ENCODE results near the gene NPDC1. TPM values are rescaled to one million over a fixed set of nuclear protein-coding genes. Genes with fewer than 3 reads are reported as not detected.
A peak's percentile ranks its signal among the peaks of the same experiment; 100 is the strongest.

The NPDC1 gene
- total RNA-seq, result 10 to 100 TPM; 19.0 to 61.7 (median 30.5) TPM

GRCh38 chr9:137046088-137046787 lies at the start of gene NPDC1:
NPDC1 (minus strand) TSS chr9:137046177; CDS start chr9:137045989, 188 bp downstream.
- H3K27ac ChIP-seq, result peak within 1 kb of the TSS; percentile 11 to 68
- peak; percentile 21 to 80 (median 74) for ATAC-seq (replicated peaks in 6 of 8)
- H3K4me3 ChIP-seq, result peak within 1 kb of the TSS; percentile 45 to 80 (median 67)
- peaks cover 18 to 23% of the 10 kb centered on the region in 2 donors for H3K4me1 ChIP-seq (replicated peaks in 1 of 2)
- in situ Hi-C loops (cut with MboI; ENCODE audit: low pct_unique_long_range_greater_than_20kb in 2 of 9, low sequenced_read_pairs in 9 of 9, unreplicated experiment in 9 of 9), result loop anchor here in 7 of 9 experiments (25.0 kb wide), 1 partner anchor 259 kb away; the partner anchor contains the start of genes CCDC183 (in 7 of the 7) and TMEM141 (in 7 of the 7)
- WGBS, 10 experiments, result 0 to 7% (median 0%) methylated on average over 3 to 10 of the region's 57 CpGs; no CpG with 5 or more reads in 5 of the 10 experiments

GRCh38 chr9:137089232-137089947 lies 43.4 kb upstream of the NPDC1 start:
- Histone ChIP-seq H3K27ac (no peak overlapping the region), H3K4me1 (replicated peaks in 1 of 2) (peaks cover 15 to 16% of the 10 kb centered on the region in 2 donors), H3K4me3 (no peak overlapping the region)
- no peak for ATAC-seq (replicated peaks in 6 of 8)
- 67 to 100% (median 83%) methylated on average over 1 to 5 of the region's 11 CpGs; no CpG with 5 or more reads in 1 of the 10 experiments for WGBS, 10 experiments
- in situ Hi-C loops (cut with MboI; ENCODE audit: low pct_unique_long_range_greater_than_20kb in 2 of 9, low sequenced_read_pairs in 9 of 9, unreplicated experiment in 9 of 9), result no loop called here

- 53 to 92% (median 83%) methylated on average over 2 to 5 of the region's 5 CpGs; no CpG with 5 or more reads in 1 of the 10 experiments for WGBS, 10 experiments
- no peak for ATAC-seq (replicated peaks in 6 of 8)
- H3K4me1 ChIP-seq (replicated peaks in 1 of 2), result peaks cover 15 to 18% of the 10 kb centered on the region in 2 donors
- H3K27ac ChIP-seq, result no peak overlapping the region
- H3K4me3 ChIP-seq, result peak overlapping the region in 1 of 5 donors; percentile 69
- in situ Hi-C loops (cut with MboI; ENCODE audit: low pct_unique_long_range_greater_than_20kb in 2 of 9, low sequenced_read_pairs in 9 of 9, unreplicated experiment in 9 of 9), result no loop called here
Measured at GRCh38 chr9:137088121-137088520, 42.1 kb upstream of the NPDC1 start.

GRCh38 chr9:137087409-137087925 lies 41.5 kb upstream of the NPDC1 start:
- H3K4me3 ChIP-seq, result peak overlapping the region; percentile 59 to 78 (median 69)
- peak in 1 of 8 experiments; percentile 0 for ATAC-seq (replicated peaks in 6 of 8)
- peaks cover 15 to 18% of the 10 kb centered on the region in 2 donors for H3K4me1 ChIP-seq (replicated peaks in 1 of 2)
- H3K27ac ChIP-seq, result peak overlapping the region; percentile 73 to 81
- in situ Hi-C loops (cut with MboI; ENCODE audit: low pct_unique_long_range_greater_than_20kb in 2 of 9, low sequenced_read_pairs in 9 of 9, unreplicated experiment in 9 of 9), result no loop called here
- WGBS, 10 experiments, result 0 to 20% (median 3%) methylated on average over 1 to 13 of the region's 22 CpGs; no CpG with 5 or more reads in 2 of the 10 experiments

GRCh38 chr9:137086531-137087408 lies 40.8 kb upstream of the NPDC1 start, which contains the start of gene MAN1B1:
MAN1B1 (plus strand) TSS chr9:137086985; CDS start chr9:137087000, 15 bp downstream.
- in situ Hi-C loops (cut with MboI; ENCODE audit: low pct_unique_long_range_greater_than_20kb in 2 of 9, low sequenced_read_pairs in 9 of 9, unreplicated experiment in 9 of 9), result no loop called here
- Histone ChIP-seq H3K4me3 (peak within 1 kb of the TSS; percentile 59 to 78 (median 69)), H3K27ac (peak within 1 kb of the TSS; percentile 80 to 81), H3K4me1 (replicated peaks in 1 of 2) (peaks cover 15 to 18% of the 10 kb centered on the region in 2 donors)
- 0% methylated on average over 6 to 25 of the region's 101 CpGs; no CpG with 5 or more reads in 7 of the 10 experiments for WGBS, 10 experiments
- peak; percentile 65 to 93 (median 87) for ATAC-seq (replicated peaks in 6 of 8)

- Histone ChIP-seq H3K4me1 (replicated peaks in 1 of 2) (peaks cover 15 to 18% of the 10 kb centered on the region in 2 donors), H3K27ac (peak overlapping the region; percentile 51 to 80), H3K4me3 (peak overlapping the region; percentile 59 to 78 (median 69))
- ATAC-seq (replicated peaks in 6 of 8), result peak in 3 of 8 experiments; percentile 7 to 15 (median 12)
- in situ Hi-C loops (cut with MboI; ENCODE audit: low pct_unique_long_range_greater_than_20kb in 2 of 9, low sequenced_read_pairs in 9 of 9, unreplicated experiment in 9 of 9), result no loop called here
- 0 to 40% (median 2%) methylated on average over 1 to 15 of the region's 58 CpGs; no CpG with 5 or more reads in 1 of the 10 experiments for WGBS, 10 experiments
Measured at GRCh38 chr9:137085920-137086530, 40.0 kb upstream of the NPDC1 start.

GRCh38 chr9:137084526-137084925 lies 38.5 kb upstream of the NPDC1 start:
- H3K4me3 ChIP-seq, result no peak overlapping the region
- no peak for ATAC-seq (replicated peaks in 6 of 8)
- no peak overlapping the region for H3K27ac ChIP-seq
- in situ Hi-C loops (cut with MboI; ENCODE audit: low pct_unique_long_range_greater_than_20kb in 2 of 9, low sequenced_read_pairs in 9 of 9, unreplicated experiment in 9 of 9), result no loop called here
- peaks cover 15 to 18% of the 10 kb centered on the region in 2 donors for H3K4me1 ChIP-seq (replicated peaks in 1 of 2)
- 83 to 100% (median 90%) methylated on average over 1 to 4 of the region's 9 CpGs; no CpG with 5 or more reads in 4 of the 10 experiments for WGBS, 10 experiments

- Histone ChIP-seq H3K4me3 (no peak overlapping the region), H3K4me1 (replicated peaks in 1 of 2) (peaks cover 15 to 21% of the 10 kb centered on the region in 2 donors), H3K27ac (peak overlapping the region in 1 of 2 donors; percentile 30)
- in situ Hi-C loops (cut with MboI; ENCODE audit: low pct_unique_long_range_greater_than_20kb in 2 of 9, low sequenced_read_pairs in 9 of 9, unreplicated experiment in 9 of 9), result no loop called here
- ATAC-seq (replicated peaks in 6 of 8), result peak; percentile 2 to 35 (median 20)
- 0 to 65% (median 30%) methylated on average over 1 to 7 of the region's 12 CpGs; no CpG with 5 or more reads in 3 of the 10 experiments for WGBS, 10 experiments
Measured at GRCh38 chr9:137083394-137084004, 37.5 kb upstream of the NPDC1 start.

- in situ Hi-C loops (cut with MboI; ENCODE audit: low pct_unique_long_range_greater_than_20kb in 2 of 9, low sequenced_read_pairs in 9 of 9, unreplicated experiment in 9 of 9), result no loop called here
- peak in 1 of 8 experiments; percentile 1 for ATAC-seq (replicated peaks in 6 of 8)
- Histone ChIP-seq H3K4me3 (no peak overlapping the region), H3K4me1 (replicated peaks in 1 of 2) (peaks cover 11 to 18% of the 10 kb centered on the region in 2 donors), H3K27ac (no peak overlapping the region)
- 30 to 100% (median 72%) methylated on average over 1 to 7 of the region's 8 CpGs; no CpG with 5 or more reads in 6 of the 10 experiments for WGBS, 10 experiments
Measured at GRCh38 chr9:137082925-137083290, 36.9 kb upstream of the NPDC1 start.

- no peak overlapping the region for H3K27ac ChIP-seq
- ATAC-seq (replicated peaks in 6 of 8), result no peak
- in situ Hi-C loops (cut with MboI; ENCODE audit: low pct_unique_long_range_greater_than_20kb in 2 of 9, low sequenced_read_pairs in 9 of 9, unreplicated experiment in 9 of 9), result no loop called here
- 100% methylated on average over 1 of the region's 16 CpGs; no CpG with 5 or more reads in 9 of the 10 experiments for WGBS, 10 experiments
- H3K4me1 ChIP-seq (replicated peaks in 1 of 2), result peaks cover 6 to 14% of the 10 kb centered on the region in 2 donors
- H3K4me3 ChIP-seq, result no peak overlapping the region
Measured at GRCh38 chr9:137082222-137082924, 36.4 kb upstream of the NPDC1 start.

Measured in motor neuron (in vitro differentiated cells).